Endothelial cell of umbilical vein (primary cell): ENCODE measurements around the gene SLC44A3. TPM values are rescaled to one million over a fixed set of nuclear protein-coding genes. Genes with fewer than 3 reads are reported as not detected.

Experiments used
- BruUV-seq: library from RNA; stranded (reverse); fragments of 400-500 nt; replicated peaks from 2 replicates; lab custom pipeline; 2021; lab: Mats Ljungman, UMichigan
- CTCF ChIA-PET: fragments of 300-600, 350-600 bp; sonication (Branson Sonifier 250); formaldehyde crosslinking; loops from one replicate; lab custom pipeline; 2021; ENCODE audit warnings: antibody characterized with exemption, inconsistent platforms; lab: Charles Lee
- POLR2A ChIA-PET: fragments of 300-600, 350-600 bp; sonication (Branson Sonifier 250); formaldehyde crosslinking; loops from one replicate; lab custom pipeline; 2021; ENCODE audit warnings: antibody characterized with exemption, inconsistent platforms; lab: Charles Lee
- DNase-seq: peaks from one replicate; pipeline ENCODE4 v3.0.0-alpha.2; 2011; ENCODE audit warnings: low read depth, low spot score
- FAIRE-seq: peaks from 2 replicates; lab custom pipeline; 2011; peaks lifted over from hg19 to GRCh38; lab: Jason Lieb, UNC
- H2AFZ ChIP-seq: 2 replicates; pipeline ENCODE4 v1.6.0; 2012; ENCODE audit warnings: low read depth, low read length, control low read depth, inconsistent platforms
- H3K27ac ChIP-seq: 2 replicates; pipeline ENCODE4 v1.5.1; 2011; ENCODE audit warnings: low read depth, mild to moderate bottlenecking, control low read depth, low read length, moderate library complexity; ENCODE audit not compliant: insufficient read depth
- H3K27me3 ChIP-seq, 2 experiments: 2 replicates each; pipeline versions ENCODE4 v1.6.0 to v1.6.1; 2011; ENCODE audit warnings: low read length in 2 of 2, mixed read lengths in 1 of 2; ENCODE audit not compliant: control insufficient read depth in 2 of 2, insufficient read depth in 2 of 2
- H3K36me3 ChIP-seq, 2 experiments: 2 replicates in 1 of 2; 3 replicates in 1 of 2; pipeline ENCODE4 v1.5.1; 2011; ENCODE audit warnings: low read length in 2 of 2, mild to moderate bottlenecking in 1 of 2, moderate library complexity in 1 of 2; ENCODE audit not compliant: control insufficient read depth in 2 of 2, insufficient read depth in 2 of 2; ENCODE audit errors: extremely low read depth in 1 of 2
- H3K4me1 ChIP-seq: 3 replicates; pipeline ENCODE4 v1.5.1; 2011; ENCODE audit warnings: mild to moderate bottlenecking, low read length; ENCODE audit not compliant: control insufficient read depth, insufficient read depth; ENCODE audit errors: extremely low read depth
- H3K4me2 ChIP-seq: 2 replicates; pipeline ENCODE4 v1.6.1; 2011; ENCODE audit warnings: low read length, control low read depth, mixed read lengths; ENCODE audit not compliant: insufficient read depth
- H3K4me3 ChIP-seq, 3 experiments: fragments of 200-600 bp in 1 of 3; sonication (generic), shearing (Covaris generic) in 1 of 3; replicated peaks in 1 of 3; 2 replicates each; pipeline ENCODE4 v1.5.1; 2011 to 2016; ENCODE audit warnings: control low read depth in 3 of 3, low read length in 3 of 3, mild to moderate bottlenecking in 2 of 3, inconsistent platforms in 1 of 3, low read depth in 1 of 3, moderate library complexity in 1 of 3; ENCODE audit not compliant: insufficient read depth in 1 of 3
- H3K79me2 ChIP-seq: 2 replicates; pipeline ENCODE4 v1.6.0; 2012; ENCODE audit warnings: low read length, inconsistent platforms; ENCODE audit not compliant: control insufficient read depth, insufficient read depth
- H3K9ac ChIP-seq: replicated peaks from 2 replicates; pipeline ENCODE3; 2011; ENCODE audit warnings: low read length, control low read depth; ENCODE audit not compliant: insufficient read depth; ENCODE audit errors: extremely low read depth
- H3K9me1 ChIP-seq: replicated peaks from 3 replicates; pipeline ENCODE4 v1.6.0; 2011; ENCODE audit warnings: mild to moderate bottlenecking, low read length; ENCODE audit not compliant: control insufficient read depth, insufficient read depth; ENCODE audit errors: extremely low read depth
- H3K9me3 ChIP-seq: replicated peaks from 2 replicates; pipeline ENCODE4 v1.5.1; 2012; ENCODE audit warnings: low read length, inconsistent platforms; ENCODE audit not compliant: control insufficient read depth, insufficient read depth
- H4K20me1 ChIP-seq: replicated peaks from 2 replicates; pipeline ENCODE3; 2011; ENCODE audit warnings: mild to moderate bottlenecking, low read length; ENCODE audit not compliant: control insufficient read depth, insufficient read depth; ENCODE audit errors: extremely low read depth
- CTCF ChIP-seq, 2 donors: IDR thresholded peaks; 1 replicate in 1 of 2; 2 replicates in 1 of 2; pipeline ENCODE4 v1.5.1; 2011; ENCODE audit warnings: low read length in 2 of 2, mild to moderate bottlenecking in 2 of 2, moderate library complexity in 2 of 2, control low read depth in 1 of 2, inconsistent platforms in 1 of 2, low read depth in 1 of 2; ENCODE audit not compliant: insufficient read depth in 1 of 2; ENCODE audit errors: extremely low read depth in 1 of 2
- EZH2 ChIP-seq: IDR thresholded peaks from 2 replicates; pipeline ENCODE4 v1.6.1; 2012; ENCODE audit warnings: borderline replicate concordance, low read depth, mild to moderate bottlenecking, moderate library complexity, low read length, inconsistent platforms; ENCODE audit not compliant: severe bottlenecking
- FOS ChIP-seq: IDR thresholded peaks from 2 replicates; pipeline ENCODE4 v1.6.1; 2011; ENCODE audit warnings: mild to moderate bottlenecking, low read length, moderate library complexity, borderline replicate concordance; ENCODE audit not compliant: insufficient read depth
- GATA2 ChIP-seq: IDR thresholded peaks from 2 replicates; pipeline ENCODE4 v1.7.0; 2011; ENCODE audit warnings: low read depth, mild to moderate bottlenecking, moderate library complexity, mixed read lengths, low read length; ENCODE audit not compliant: insufficient read length, insufficient read depth
- JUN ChIP-seq: IDR thresholded peaks from 2 replicates; pipeline ENCODE4 v1.6.1; 2011; ENCODE audit warnings: borderline replicate concordance, low read depth; ENCODE audit not compliant: insufficient read length, insufficient read depth
- MYC ChIP-seq: IDR thresholded peaks from one replicate; pipeline ENCODE4 v1.6.1; 2011; ENCODE audit warnings: mild to moderate bottlenecking, low read depth, low read length
- POLR2A ChIP-seq: IDR thresholded peaks from 2 replicates; pipeline ENCODE4 v1.6.1; 2012; ENCODE audit warnings: low read depth, mild to moderate bottlenecking, control low read depth, low read length
- POLR2AphosphoS5 ChIP-seq: IDR thresholded peaks from 2 replicates; pipeline ENCODE4 v1.6.1; 2012; ENCODE audit warnings: low read depth, mild to moderate bottlenecking, control low read depth, low read length, moderate library complexity; ENCODE audit not compliant: insufficient read depth
- dilution Hi-C: fragments of 300-500 bp; cut with MboI; formaldehyde crosslinking; loops from one replicate; pipeline ENCODE4 v1.15.0; 2019; ENCODE audit warnings: low sequenced_read_pairs; ENCODE audit not compliant: extremely low pct_ligation_motif_present
- intact Hi-C: fragments of 100-400 bp; cut with micrococcal nuclease; formaldehyde crosslinking; loops from one replicate; pipeline ENCODE4 v1.10.0; 2022
- polyA plus RNA-seq, 4 experiments: library from polyadenylated mRNA; depleted of rRNA in 3 of 4; stranded (reverse) in 3 of 4; unstranded in 1 of 4; fragments of >200 nt; gene quantifications; 2 replicates each; pipeline versions ENCODE4 v1.2.1 to v1.2.3, GENCODE V29; 2011 to 2012; ENCODE audit warnings: missing spikeins in 1 of 4
- total RNA-seq: library from RNA; stranded (reverse); gene quantifications from 2 replicates; pipeline ENCODE4 v1.2.3, GENCODE V29; 2021
- TF ChIP-seq, protein P1 (sequence below): IDR thresholded peaks from 2 replicates; pipeline ENCODE4 v1.6.1; 2011; ENCODE audit not compliant: insufficient read depth, insufficient read length

The SLC44A3 gene
- total and polyA plus RNA-seq, 2 donors (not counting 3 experiments of a cell fraction or from before 2014, with no cell fraction given): 0.29 to 0.42 TPM

- Histone ChIP-seq H3K4me3 (no peak overlapping the region), H3K9me3 (no peaks in the 10 kb centered on the region), H3K4me2 (no peak overlapping the region), H3K9me1 (no peaks in the 10 kb centered on the region), H3K36me3 (peaks cover 20 to 24% of the 10 kb centered on the region in 2 experiments), H4K20me1 (no peaks in the 10 kb centered on the region), H2AFZ (no peak overlapping the region), H3K9ac (no peak overlapping the region), H3K4me1 (no peaks in the 10 kb centered on the region), H3K27me3 (no peaks in the 10 kb centered on the region), H3K79me2 (no peaks in the 10 kb centered on the region), H3K27ac (no peak overlapping the region)
- intact Hi-C loops: loop anchor here (1.0 kb wide), 1 partner anchor 40 kb away; no protein-coding TSS in a partner anchor
- FAIRE-seq (no peak), DNase-seq (no peak)
- no TSS peak for BruUV-seq
- ChIA-PET POLR2A (no interaction called here), CTCF (interaction anchor here (2.5 to 3.2 kb wide), 2 partner anchors 147 to 149 kb away, joined by 7 to 21 read pairs; no protein-coding TSS in a partner anchor)
- dilution Hi-C loops: no loop called here
- no peak for TF ChIP-seq GATA2
- no peak for TF ChIP-seq EZH2
- no peak for TF ChIP-seq POLR2A
- TF ChIP-seq MYC: no peak
- TF ChIP-seq, protein P1, sequence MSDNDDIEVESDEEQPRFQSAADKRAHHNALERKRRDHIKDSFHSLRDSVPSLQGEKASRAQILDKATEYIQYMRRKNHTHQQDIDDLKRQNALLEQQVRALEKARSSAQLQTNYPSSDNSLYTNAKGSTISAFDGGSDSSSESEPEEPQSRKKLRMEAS: no peak
- no peak for TF ChIP-seq POLR2AphosphoS5
- TF ChIP-seq CTCF (IDR thresholded peaks at IDR 0.05; ENCODE audit: extremely low read depth in 1 of 2, insufficient read depth in 1 of 2, low read depth in 1 of 2, low read length in 2 of 2): no peak
- TF ChIP-seq JUN: no peak
- no peak for TF ChIP-seq FOS
Measured at GRCh38 chr1:94894630-94895029, 74.5 kb downstream of the SLC44A3 start.
